ENCODE measurements around the gene CTIF.
A peak's percentile ranks its signal among the peaks of the same experiment; 100 is the strongest.

CTIF gene

DNA sequence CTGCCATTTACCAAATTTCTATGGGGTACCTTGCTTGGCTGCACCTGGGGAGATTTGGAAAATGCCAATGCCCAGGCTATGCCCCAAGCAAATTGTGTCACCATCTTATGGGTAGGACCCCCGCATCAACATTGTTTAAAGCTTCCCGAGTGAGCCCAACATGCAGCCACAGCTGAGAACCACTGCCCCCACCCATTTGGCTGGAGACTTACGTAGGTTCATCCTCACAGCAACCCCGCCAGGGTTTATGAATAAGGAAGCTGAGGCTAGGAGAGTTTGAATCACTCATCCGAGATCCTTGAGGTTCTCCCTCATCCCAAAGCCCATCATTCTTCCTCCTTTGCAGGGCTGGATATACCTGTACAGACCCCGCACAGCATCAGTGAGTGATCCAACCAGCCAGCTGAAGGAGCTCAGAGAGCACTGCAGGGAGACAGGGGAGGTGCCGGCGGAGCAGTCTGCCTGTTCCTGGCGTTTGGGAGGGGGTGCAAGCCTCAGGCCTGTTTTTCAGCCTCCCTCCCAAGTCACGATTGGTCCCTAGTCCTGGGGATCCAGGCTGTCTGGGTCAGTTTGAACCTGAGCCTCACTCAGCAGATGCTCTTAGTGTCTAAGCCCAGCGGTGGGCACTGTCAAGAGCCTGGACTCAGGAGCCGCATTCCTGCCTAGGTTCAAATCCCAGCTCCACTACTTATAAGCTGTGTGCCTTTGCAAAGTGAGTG lies 247.1 kb downstream of the CTIF start:
- TF ChIP-seq Cebpa-rat (IDR thresholded peaks at IDR 0.05), result no peak
- peak overlapping the region; percentile 20 for H3K4me3 ChIP-seq
- H3K9me3 ChIP-seq, result no peaks in the 10 kb centered on the region
- no peaks in the 10 kb centered on the region for H4K20me1 ChIP-seq
- H3K27me3 ChIP-seq, result no peaks in the 10 kb centered on the region
- H3K27ac ChIP-seq, result peak overlapping the region; percentile 89
- H3K4me2 ChIP-seq, result peak overlapping the region; percentile 90
- peaks cover 18% of the 10 kb centered on the region; the same call in 1 of the 2 replicates for H3K36me3 ChIP-seq
- peaks cover 89% of the 10 kb centered on the region for H3K4me1 ChIP-seq
- peak overlapping the region; percentile 67 for H3K9ac ChIP-seq

DNA sequence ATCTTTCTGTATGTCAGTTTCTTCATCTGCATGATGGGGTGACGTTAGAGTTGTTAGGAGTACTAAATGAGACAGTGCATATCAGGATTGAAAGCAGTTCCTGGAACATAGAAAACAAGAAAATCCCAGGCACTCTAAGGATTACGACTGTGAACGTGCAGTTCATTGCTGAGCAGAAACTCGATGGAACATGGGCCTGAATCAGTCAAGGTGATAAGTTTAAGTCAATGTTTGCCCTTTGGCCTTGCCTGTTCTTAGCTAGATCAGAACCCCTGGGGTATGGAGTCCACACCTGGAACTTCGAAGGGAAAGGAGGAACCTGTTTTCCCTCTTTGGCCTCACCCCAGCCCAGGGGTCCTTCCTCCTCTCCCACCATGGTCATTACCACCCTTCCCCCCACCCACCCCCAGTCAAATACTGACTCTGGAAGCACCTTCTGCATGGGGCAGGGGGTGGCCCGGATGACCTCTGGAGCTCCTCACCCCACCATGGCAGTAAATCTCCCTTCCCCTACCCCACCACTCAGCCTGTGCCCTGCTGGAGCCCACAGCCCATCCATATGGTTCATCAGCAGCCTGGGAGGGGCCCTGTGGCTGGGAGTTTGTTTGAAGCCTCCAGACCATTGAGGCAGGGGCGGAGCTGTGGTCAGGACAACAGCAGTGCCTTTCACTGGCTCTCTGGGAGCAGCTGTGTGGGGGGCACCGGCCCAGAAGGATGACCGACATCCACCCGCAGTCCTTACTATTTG lies 247.8 kb downstream of the CTIF start:
- H3K9ac ChIP-seq, result peak overlapping the region; percentile 67; the same call in 1 of the 2 replicates
- 0 out of 2 replicates have a peak overlapping the region, but pooled peaks have one; percentile 20 for H3K4me3 ChIP-seq
- no peak for TF ChIP-seq Cebpa-rat (IDR thresholded peaks at IDR 0.05)
- peaks cover 89% of the 10 kb centered on the region for H3K4me1 ChIP-seq
- H3K27me3 ChIP-seq, result no peaks in the 10 kb centered on the region
- no peaks in the 10 kb centered on the region for H4K20me1 ChIP-seq
- no peaks in the 10 kb centered on the region for H3K9me3 ChIP-seq
- peak overlapping the region; percentile 89 for H3K27ac ChIP-seq
- H3K36me3 ChIP-seq, result peaks cover 19% of the 10 kb centered on the region; the same call in 1 of the 2 replicates
- peak overlapping the region; percentile 90 for H3K4me2 ChIP-seq

DNA sequence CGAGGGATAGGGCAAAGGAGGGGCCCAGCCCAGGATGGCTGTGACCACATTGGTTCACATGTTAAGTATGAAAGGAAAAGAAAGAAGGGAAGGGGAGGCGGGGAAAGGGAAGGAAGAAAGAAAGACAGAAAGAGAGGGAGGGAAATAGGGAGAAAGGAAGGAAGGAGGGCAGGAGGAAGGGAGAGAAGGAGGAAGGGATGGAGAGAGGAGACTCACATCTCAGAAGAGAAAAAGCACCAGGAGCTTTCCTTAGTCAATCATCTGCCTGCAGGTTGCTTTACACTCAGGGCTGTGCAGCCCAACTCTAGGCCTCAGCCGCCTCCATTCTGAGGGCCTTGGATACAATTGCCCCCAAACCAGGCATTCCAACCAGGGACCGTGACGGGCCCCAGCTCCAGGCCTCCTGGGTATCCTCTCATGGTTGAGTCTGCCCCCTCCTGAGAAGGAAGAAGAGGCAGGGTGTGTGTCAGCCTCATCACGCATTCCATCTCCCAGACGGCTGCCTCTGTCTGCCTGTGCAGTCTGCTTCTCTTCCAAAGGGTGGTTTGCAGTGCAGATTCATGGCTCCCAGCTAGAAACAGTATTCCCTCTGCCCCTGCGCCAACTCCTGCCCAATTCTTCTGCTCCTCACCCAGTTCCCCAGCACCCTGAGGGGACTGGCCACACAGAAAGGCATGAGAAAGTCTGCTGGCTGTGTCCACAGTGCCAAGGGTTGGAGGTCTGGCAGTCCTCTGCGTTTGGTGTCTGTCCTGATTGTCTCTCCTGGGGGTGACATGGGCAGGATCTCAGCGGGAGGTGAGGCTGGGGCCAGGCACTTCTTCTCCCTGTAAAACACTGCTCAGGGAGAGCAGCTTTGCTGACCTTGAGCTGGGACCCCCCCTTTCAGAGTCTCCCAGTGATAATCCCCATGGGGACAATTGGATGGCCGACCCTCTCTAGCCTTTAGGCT lies 248.6 kb downstream of the CTIF start:
- no peaks in the 10 kb centered on the region for H4K20me1 ChIP-seq
- H3K9me3 ChIP-seq, result no peaks in the 10 kb centered on the region
- no peak overlapping the region for H3K4me3 ChIP-seq
- peaks cover 83% of the 10 kb centered on the region for H3K4me1 ChIP-seq
- no peaks in the 10 kb centered on the region for H3K27me3 ChIP-seq
- peak overlapping the region; percentile 89 for H3K27ac ChIP-seq
- peak overlapping the region; percentile 67; the same call in 1 of the 2 replicates for H3K9ac ChIP-seq
- peak overlapping the region; percentile 90 for H3K4me2 ChIP-seq
- H3K36me3 ChIP-seq, result peaks cover 20% of the 10 kb centered on the region; the same call in 1 of the 2 replicates
- TF ChIP-seq Cebpa-rat (IDR thresholded peaks at IDR 0.05), result no peak

DNA sequence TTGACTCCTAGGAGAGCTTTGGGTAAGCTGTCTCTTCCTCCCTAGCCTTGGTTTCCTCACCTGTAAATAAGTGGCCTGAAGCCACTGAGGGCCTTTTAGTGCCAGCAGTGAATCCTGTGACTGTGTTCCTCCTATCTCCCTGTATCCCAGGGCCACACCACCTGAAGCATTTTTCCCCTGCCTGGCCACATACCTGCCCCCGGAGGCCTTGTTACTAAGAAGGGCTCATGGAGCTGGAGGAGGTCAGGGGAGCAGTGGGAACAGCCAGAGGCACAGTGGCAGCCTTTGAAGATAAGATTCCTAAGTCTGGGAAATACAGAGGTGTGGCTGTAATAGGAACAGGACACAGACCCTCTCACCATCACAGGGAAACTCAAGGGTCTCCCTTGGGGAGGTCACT lies 249.5 kb downstream of the CTIF start:
- Histone ChIP-seq H3K36me3 (peaks cover 23% of the 10 kb centered on the region; the same call in 1 of the 2 replicates), H3K4me2 (peak overlapping the region; percentile 90), H3K27ac (peak overlapping the region; percentile 89), H3K4me1 (peaks cover 74% of the 10 kb centered on the region), H3K9ac (peak overlapping the region; percentile 67; the same call in 1 of the 2 replicates), H3K27me3 (no peaks in the 10 kb centered on the region), H3K9me3 (no peaks in the 10 kb centered on the region), H4K20me1 (no peaks in the 10 kb centered on the region), H3K4me3 (no peak overlapping the region)
- TF ChIP-seq Cebpa-rat (IDR thresholded peaks at IDR 0.05), result no peak

DNA sequence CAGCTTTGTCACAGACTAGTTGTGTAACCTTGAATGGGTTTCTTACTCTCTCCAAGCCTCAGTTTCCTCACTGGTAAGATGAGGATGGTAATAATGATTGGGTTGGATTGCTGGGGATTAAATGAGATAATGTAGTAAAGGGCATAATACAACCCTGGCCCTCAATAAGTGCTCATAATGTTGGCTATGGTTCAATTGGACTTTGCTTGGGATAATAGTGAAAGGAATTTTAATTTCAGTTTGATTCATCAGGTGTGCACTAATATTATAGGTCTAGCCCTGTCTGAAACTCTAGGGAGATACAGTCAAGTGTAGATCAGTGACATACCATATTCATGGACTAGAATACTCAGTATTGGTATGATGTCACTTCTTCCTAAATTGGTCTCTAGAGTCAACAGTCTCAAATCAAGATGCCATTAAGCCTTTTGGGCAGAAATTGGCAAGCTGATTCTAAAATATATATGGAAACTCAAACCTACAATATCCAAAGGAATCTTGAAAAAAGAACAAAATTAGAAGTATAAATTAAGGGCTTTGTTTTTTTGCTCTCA lies 250.5 kb downstream of the CTIF start:
- Histone ChIP-seq H3K36me3 (peaks cover 29% of the 10 kb centered on the region; the same call in 1 of the 2 replicates), H4K20me1 (no peaks in the 10 kb centered on the region), H3K4me2 (no peak overlapping the region), H3K9ac (no peak overlapping the region), H3K27ac (no peak overlapping the region), H3K27me3 (no peaks in the 10 kb centered on the region), H3K4me3 (no peak overlapping the region), H3K9me3 (no peaks in the 10 kb centered on the region), H3K4me1 (peaks cover 64% of the 10 kb centered on the region)
- TF ChIP-seq Cebpa-rat (IDR thresholded peaks at IDR 0.05), result no peak

DNA sequence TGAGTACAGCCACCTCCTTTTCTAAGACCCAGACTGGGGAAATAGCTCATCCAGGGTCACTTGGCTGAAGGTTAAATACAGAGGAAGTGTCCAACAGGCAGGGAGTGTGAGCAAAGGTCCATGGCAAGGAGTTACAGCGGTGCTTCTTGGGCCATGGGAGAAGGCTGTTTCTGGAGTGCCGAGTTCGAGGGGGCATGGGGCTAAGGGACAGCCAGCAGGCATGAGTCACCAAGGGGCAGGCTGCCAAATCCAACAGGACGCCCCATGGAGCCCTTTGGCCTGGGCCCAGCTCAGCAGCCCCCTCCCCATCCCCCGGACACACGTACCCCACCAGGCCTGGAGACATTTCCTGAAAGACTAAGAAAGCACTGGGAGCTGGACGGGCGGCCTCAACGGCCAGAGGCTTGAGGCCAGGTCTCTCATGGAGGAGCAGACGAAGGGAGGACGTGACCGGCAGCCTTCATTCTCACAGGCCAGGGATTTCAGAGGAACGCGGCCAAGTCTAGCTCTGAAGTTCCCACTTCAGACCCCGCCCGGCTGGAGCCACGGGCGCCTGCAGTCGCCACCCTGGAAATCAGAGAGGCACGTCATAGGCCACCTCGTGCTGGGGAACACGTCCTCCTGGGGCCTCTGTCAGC lies 251.5 kb downstream of the CTIF start:
- Histone ChIP-seq H3K27me3 (no peaks in the 10 kb centered on the region), H4K20me1 (no peaks in the 10 kb centered on the region), H3K36me3 (peaks cover 29% of the 10 kb centered on the region; the same call in 1 of the 2 replicates), H3K9ac (no peak overlapping the region), H3K4me1 (peaks cover 54% of the 10 kb centered on the region), H3K4me3 (no peak overlapping the region), H3K4me2 (peak overlapping the region; percentile 56), H3K9me3 (no peaks in the 10 kb centered on the region), H3K27ac (peak overlapping the region; percentile 67)
- no peak for TF ChIP-seq Cebpa-rat (IDR thresholded peaks at IDR 0.05)

DNA sequence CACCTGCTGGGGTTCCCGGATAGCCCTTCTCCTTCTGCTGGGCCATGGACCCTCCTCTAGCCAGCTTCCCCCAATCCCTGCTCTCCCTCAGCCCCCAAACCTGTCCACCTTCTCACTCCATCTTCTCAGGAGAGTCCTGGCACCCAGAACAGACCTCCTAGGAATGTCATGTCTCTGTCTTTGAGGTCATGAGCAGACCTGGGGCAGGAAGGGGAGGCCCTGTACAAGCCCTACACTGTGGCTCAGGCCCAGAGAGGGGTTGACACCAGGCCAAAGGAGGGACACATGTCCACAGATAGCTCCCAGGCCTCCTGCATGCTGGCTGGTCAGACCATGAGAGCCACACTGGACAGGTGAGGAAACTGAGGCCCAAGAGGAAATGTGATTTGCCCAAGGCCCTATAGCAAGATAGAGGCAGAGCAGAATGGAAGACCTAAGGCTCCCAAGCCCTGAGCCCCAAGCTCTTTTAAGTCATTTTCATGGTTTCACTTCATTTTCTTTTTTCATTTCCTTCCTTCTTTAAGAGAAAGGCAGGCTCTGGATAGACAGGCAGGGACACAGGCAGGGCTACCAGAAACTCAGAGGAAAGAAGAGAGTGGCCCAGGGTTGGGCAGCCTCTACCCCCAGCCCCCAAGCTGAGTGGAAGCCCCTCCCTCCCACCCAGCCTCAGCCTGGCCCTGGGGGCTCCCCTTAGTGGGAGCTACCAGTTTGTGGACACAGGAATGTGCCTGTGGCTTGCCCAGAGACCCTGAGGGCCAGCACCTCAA lies 252.2 kb downstream of the CTIF start:
- Histone ChIP-seq H3K4me1 (peaks cover 47% of the 10 kb centered on the region), H4K20me1 (no peaks in the 10 kb centered on the region), H3K36me3 (peaks cover 29% of the 10 kb centered on the region; the same call in 1 of the 2 replicates), H3K27ac (peak overlapping the region; percentile 67), H3K9me3 (no peaks in the 10 kb centered on the region), H3K4me3 (no peak overlapping the region), H3K27me3 (no peaks in the 10 kb centered on the region), H3K4me2 (peak overlapping the region; percentile 56), H3K9ac (no peak overlapping the region)
- TF ChIP-seq Cebpa-rat (IDR thresholded peaks at IDR 0.05), result no peak

DNA sequence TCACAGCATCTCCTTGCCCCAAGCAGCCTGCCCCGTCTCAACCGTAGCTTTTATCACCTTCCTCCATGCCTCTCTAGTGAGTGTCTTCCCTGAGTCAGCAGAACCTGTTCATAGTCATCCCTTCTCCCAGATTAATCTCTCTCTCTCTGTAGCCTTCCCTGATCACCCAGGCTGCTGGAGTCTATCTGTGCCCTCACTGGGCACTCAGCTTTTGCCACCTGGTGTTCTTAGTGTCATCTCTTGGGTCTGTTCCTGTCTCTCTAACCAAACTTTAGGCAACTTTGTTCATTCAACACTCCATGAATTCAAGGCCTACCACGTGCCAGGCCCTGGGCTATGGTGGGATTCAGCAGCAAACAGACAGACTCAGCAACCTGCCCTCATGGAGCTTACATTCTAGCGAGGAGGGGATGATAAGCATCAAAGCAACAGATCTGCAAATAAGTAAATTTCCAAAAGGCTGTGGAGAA lies 252.8 kb downstream of the CTIF start:
- Histone ChIP-seq H3K9me3 (no peaks in the 10 kb centered on the region), H3K27ac (no peak overlapping the region), H3K36me3 (peaks cover 29% of the 10 kb centered on the region; the same call in 1 of the 2 replicates), H3K4me1 (peaks cover 41% of the 10 kb centered on the region), H3K27me3 (no peaks in the 10 kb centered on the region), H3K4me3 (no peak overlapping the region), H3K9ac (no peak overlapping the region), H4K20me1 (no peaks in the 10 kb centered on the region), H3K4me2 (peak overlapping the region; percentile 56; the same call in 1 of the 2 replicates)
- no peak for TF ChIP-seq Cebpa-rat (IDR thresholded peaks at IDR 0.05)
